HepG2 (cell line): Measurements from ENCODE around the gene ENG. TPM values are rescaled to one million over a fixed set of nuclear protein-coding genes. Genes with fewer than 3 reads are reported as not detected.

Experiments
- EED ChIP-seq: sonication (generic); formaldehyde crosslinking; IDR thresholded peaks from 2 replicates; pipeline ENCODE4 v1.5.0; 2020; ENCODE audit warnings: mild to moderate bottlenecking, missing genetic modification reagents
- GATA4 ChIP-seq: sonication (generic); IDR thresholded peaks from 2 replicates; pipeline ENCODE4 v1.6.1; 2016; ENCODE audit warnings: antibody characterized with exemption, low read depth, borderline replicate concordance
- HDAC6 ChIP-seq: fragments of 200-600 bp; sonication (generic); IDR thresholded peaks from 2 replicates; pipeline ENCODE4 v1.7.0; 2017; ENCODE audit warnings: mild to moderate bottlenecking, antibody characterized with exemption, low read length, low read depth
- REXO4 ChIP-seq: sonication (generic); formaldehyde crosslinking; IDR thresholded peaks from 2 replicates; pipeline ENCODE4 v1.8.0; 2022; ENCODE audit warnings: missing genetic modification reagents, mild to moderate bottlenecking, borderline replicate concordance
- ZNF17 ChIP-seq: sonication (generic); formaldehyde crosslinking; IDR thresholded peaks from 2 replicates; pipeline ENCODE4 v1.5.0; 2020; ENCODE audit warnings: mild to moderate bottlenecking, missing genetic modification reagents
- ZNF563 ChIP-seq: sonication (generic); formaldehyde crosslinking; IDR thresholded peaks from 2 replicates; pipeline ENCODE4 v1.8.0; 2022; ENCODE audit warnings: mild to moderate bottlenecking, moderate library complexity, missing genetic modification reagents
- ZNF766 ChIP-seq: sonication (generic); formaldehyde crosslinking; IDR thresholded peaks from 2 replicates; pipeline ENCODE4 v1.5.0; 2020; ENCODE audit warnings: missing genetic modification reagents, borderline replicate concordance
- ZNF883 ChIP-seq: sonication (generic); formaldehyde crosslinking; IDR thresholded peaks from 2 replicates; pipeline ENCODE4 v1.5.1; 2020; ENCODE audit warnings: mild to moderate bottlenecking, missing genetic modification reagents; ENCODE audit errors: not compliant biosample characterization
- polyA plus RNA-seq, 8 experiments: library from polyadenylated mRNA; depleted of rRNA in 3 of 8; stranded (reverse) in 7 of 8; unstranded in 1 of 8; fragments of >200 nt; fragmentation: Illumina TruSeq in 4 of 8; extraction: Trizol in 4 of 8; gene quantifications; 2 replicates each; pipeline versions ENCODE4 v1.2.1 to v1.2.3, GENCODE V29; 2011 to 2016; ENCODE audit warnings: low read depth in 4 of 8, missing spikeins in 1 of 8, mixed read lengths in 1 of 8; ENCODE audit not compliant: insufficient read depth in 1 of 8
- total RNA-seq, 5 experiments: library from RNA; depleted of rRNA; stranded (reverse); fragments of >200 nt; fragmentation: Illumina TruSeq; extraction: Trizol; gene quantifications; 2 replicates each; pipeline ENCODE4 v1.2.3, GENCODE V29; 2016; ENCODE audit warnings: low read depth in 1 of 5
- TF ChIP-seq, protein P1 (sequence below): sonication (generic); formaldehyde crosslinking; IDR thresholded peaks from 2 replicates; pipeline ENCODE4 v1.8.0; 2022; ENCODE audit warnings: mild to moderate bottlenecking, missing genetic modification reagents, moderate library complexity
- TF ChIP-seq, protein P2 (sequence below): sonication (generic); formaldehyde crosslinking; IDR thresholded peaks from 2 replicates; pipeline ENCODE4 v1.5.0; 2020; ENCODE audit warnings: mild to moderate bottlenecking, missing genetic modification reagents
- TF ChIP-seq, protein P3 (sequence below): sonication (generic); formaldehyde crosslinking; IDR thresholded peaks from 2 replicates; pipeline ENCODE4 v1.5.1; 2020; ENCODE audit warnings: mild to moderate bottlenecking, missing genetic modification reagents
- TF ChIP-seq, protein P4 (sequence below): sonication (generic); formaldehyde crosslinking; IDR thresholded peaks from 2 replicates; pipeline ENCODE4 v1.5.0; 2020; ENCODE audit warnings: mild to moderate bottlenecking, missing genetic modification reagents
- TF ChIP-seq, protein P5 (sequence below): sonication (generic); formaldehyde crosslinking; IDR thresholded peaks from 2 replicates; pipeline ENCODE4 v1.4.0; 2020; ENCODE audit warnings: mild to moderate bottlenecking, missing genetic modification reagents
- TF ChIP-seq, protein P6 (sequence below): sonication (generic); formaldehyde crosslinking; IDR thresholded peaks from 2 replicates; pipeline ENCODE4 v1.5.0; 2020; ENCODE audit warnings: missing genetic modification reagents, mild to moderate bottlenecking, borderline replicate concordance
- TF ChIP-seq, protein P7 (sequence below): sonication (generic); formaldehyde crosslinking; IDR thresholded peaks from 2 replicates; pipeline ENCODE4 v1.4.0; 2020; ENCODE audit warnings: missing genetic modification reagents, mild to moderate bottlenecking, borderline replicate concordance

The ENG gene
- total and polyA plus RNA-seq, 2 of the 13 experiments (the other 11 are each of a cell fraction or from before 2014, with no cell fraction given), result 0.02 to 1.1 TPM

DNA sequence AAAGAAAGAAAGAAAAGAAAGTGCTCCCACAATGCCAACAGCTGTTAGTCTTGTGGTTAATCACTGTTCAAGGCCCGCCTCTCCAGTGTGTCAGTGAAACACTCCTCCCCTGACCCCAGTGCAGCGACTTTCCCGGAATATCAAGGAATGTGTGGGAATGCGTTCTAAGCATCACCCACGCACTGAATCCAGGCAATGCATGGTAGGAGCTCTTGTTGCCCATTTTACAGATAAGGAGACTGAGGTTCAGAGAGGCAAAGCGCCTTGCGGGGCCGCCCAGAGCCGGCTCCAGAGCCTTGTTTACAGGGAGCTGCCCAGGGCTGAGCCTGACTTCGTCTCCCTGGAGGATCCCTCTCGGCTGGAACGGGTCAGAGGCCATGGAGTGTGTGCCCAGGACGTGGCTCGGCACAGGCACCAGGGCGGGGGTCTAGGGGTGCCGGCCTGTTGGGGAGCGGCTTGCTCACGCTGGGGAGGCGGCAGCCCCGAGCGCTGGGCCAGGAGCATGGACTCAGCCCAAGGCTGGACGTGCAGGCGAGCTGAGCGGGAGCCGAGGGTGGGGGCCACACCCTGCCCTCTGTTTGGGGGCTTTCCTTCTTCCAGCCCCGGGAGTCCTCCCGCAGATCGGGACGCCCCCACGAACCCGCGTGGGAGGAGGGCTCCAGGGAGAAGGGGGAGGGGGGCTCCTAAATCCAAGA is 44.1 kb upstream of the ENG start (continued):
- TF ChIP-seq, protein P1, sequence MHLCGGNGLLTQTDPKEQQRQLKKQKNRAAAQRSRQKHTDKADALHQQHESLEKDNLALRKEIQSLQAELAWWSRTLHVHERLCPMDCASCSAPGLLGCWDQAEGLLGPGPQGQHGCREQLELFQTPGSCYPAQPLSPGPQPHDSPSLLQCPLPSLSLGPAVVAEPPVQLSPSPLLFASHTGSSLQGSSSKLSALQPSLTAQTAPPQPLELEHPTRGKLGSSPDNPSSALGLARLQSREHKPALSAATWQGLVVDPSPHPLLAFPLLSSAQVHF (CRISPR knock-in tag), result no peak
- TF ChIP-seq, protein P2, sequence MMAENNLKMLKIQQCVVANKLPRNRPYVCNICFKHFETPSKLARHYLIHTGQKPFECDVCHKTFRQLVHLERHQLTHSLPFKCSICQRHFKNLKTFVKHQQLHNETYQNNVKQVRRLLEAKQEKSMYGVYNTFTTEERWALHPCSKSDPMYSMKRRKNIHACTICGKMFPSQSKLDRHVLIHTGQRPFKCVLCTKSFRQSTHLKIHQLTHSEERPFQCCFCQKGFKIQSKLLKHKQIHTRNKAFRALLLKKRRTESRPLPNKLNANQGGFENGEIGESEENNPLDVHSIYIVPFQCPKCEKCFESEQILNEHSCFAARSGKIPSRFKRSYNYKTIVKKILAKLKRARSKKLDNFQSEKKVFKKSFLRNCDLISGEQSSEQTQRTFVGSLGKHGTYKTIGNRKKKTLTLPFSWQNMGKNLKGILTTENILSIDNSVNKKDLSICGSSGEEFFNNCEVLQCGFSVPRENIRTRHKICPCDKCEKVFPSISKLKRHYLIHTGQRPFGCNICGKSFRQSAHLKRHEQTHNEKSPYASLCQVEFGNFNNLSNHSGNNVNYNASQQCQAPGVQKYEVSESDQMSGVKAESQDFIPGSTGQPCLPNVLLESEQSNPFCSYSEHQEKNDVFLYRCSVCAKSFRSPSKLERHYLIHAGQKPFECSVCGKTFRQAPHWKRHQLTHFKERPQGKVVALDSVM, result peak; percentile 42; the same call in 1 of the 2 replicates
- TF ChIP-seq, protein P3, sequence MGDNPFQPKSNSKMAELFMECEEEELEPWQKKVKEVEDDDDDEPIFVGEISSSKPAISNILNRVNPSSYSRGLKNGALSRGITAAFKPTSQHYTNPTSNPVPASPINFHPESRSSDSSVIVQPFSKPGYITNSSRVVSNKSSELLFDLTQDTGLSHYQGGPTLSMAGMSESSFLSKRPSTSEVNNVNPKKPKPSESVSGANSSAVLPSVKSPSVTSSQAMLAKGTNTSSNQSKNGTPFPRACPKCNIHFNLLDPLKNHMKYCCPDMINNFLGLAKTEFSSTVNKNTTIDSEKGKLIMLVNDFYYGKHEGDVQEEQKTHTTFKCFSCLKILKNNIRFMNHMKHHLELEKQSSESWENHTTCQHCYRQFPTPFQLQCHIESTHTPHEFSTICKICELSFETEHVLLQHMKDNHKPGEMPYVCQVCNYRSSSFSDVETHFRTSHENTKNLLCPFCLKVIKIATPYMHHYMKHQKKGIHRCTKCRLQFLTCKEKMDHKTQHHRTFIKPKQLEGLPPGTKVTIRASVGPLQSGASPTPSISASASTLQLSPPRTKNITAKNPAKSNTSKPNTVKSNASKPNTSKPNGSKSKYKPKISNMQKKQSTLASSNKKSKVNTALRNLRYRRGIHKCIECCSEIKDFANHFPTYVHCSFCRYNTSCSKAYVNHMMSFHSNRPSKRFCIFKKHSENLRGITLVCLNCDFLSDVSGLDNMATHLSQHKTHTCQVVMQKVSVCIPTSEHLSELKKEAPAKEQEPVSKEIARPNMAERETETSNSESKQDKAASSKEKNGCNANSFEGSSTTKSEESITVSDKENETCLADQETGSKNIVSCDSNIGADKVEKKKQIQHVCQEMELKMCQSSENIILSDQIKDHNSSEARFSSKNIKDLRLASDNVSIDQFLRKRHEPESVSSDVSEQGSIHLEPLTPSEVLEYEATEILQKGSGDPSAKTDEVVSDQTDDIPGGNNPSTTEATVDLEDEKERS (CRISPR knock-in tag), result no peak; the same call in 1 of the 2 replicates
- TF ChIP-seq, protein P4, sequence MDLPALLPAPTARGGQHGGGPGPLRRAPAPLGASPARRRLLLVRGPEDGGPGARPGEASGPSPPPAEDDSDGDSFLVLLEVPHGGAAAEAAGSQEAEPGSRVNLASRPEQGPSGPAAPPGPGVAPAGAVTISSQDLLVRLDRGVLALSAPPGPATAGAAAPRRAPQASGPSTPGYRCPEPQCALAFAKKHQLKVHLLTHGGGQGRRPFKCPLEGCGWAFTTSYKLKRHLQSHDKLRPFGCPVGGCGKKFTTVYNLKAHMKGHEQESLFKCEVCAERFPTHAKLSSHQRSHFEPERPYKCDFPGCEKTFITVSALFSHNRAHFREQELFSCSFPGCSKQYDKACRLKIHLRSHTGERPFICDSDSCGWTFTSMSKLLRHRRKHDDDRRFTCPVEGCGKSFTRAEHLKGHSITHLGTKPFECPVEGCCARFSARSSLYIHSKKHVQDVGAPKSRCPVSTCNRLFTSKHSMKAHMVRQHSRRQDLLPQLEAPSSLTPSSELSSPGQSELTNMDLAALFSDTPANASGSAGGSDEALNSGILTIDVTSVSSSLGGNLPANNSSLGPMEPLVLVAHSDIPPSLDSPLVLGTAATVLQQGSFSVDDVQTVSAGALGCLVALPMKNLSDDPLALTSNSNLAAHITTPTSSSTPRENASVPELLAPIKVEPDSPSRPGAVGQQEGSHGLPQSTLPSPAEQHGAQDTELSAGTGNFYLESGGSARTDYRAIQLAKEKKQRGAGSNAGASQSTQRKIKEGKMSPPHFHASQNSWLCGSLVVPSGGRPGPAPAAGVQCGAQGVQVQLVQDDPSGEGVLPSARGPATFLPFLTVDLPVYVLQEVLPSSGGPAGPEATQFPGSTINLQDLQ (CRISPR knock-in tag), result no peak
- TF ChIP-seq HDAC6 (no peak), ZNF766 (CRISPR knock-in tag) (0 out of 2 replicates have a peak, but pooled peaks have one; percentile 32), ZNF17 (CRISPR knock-in tag) (no peak), ZNF883 (peak; percentile 71), REXO4 (CRISPR knock-in tag) (no peak), EED (CRISPR knock-in tag) (no peak), ZNF563 (no peak), GATA4 (no peak)
- TF ChIP-seq, protein P5, sequence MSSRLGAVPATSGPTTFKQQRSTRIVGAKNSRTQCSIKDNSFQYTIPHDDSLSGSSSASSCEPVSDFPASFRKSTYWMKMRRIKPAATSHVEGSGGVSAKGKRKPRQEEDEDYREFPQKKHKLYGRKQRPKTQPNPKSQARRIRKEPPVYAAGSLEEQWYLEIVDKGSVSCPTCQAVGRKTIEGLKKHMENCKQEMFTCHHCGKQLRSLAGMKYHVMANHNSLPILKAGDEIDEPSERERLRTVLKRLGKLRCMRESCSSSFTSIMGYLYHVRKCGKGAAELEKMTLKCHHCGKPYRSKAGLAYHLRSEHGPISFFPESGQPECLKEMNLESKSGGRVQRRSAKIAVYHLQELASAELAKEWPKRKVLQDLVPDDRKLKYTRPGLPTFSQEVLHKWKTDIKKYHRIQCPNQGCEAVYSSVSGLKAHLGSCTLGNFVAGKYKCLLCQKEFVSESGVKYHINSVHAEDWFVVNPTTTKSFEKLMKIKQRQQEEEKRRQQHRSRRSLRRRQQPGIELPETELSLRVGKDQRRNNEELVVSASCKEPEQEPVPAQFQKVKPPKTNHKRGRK (CRISPR knock-in tag), result no peak
- TF ChIP-seq, protein P6, sequence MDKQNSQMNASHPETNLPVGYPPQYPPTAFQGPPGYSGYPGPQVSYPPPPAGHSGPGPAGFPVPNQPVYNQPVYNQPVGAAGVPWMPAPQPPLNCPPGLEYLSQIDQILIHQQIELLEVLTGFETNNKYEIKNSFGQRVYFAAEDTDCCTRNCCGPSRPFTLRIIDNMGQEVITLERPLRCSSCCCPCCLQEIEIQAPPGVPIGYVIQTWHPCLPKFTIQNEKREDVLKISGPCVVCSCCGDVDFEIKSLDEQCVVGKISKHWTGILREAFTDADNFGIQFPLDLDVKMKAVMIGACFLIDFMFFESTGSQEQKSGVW (CRISPR knock-in tag), result no peak
- TF ChIP-seq, protein P7, sequence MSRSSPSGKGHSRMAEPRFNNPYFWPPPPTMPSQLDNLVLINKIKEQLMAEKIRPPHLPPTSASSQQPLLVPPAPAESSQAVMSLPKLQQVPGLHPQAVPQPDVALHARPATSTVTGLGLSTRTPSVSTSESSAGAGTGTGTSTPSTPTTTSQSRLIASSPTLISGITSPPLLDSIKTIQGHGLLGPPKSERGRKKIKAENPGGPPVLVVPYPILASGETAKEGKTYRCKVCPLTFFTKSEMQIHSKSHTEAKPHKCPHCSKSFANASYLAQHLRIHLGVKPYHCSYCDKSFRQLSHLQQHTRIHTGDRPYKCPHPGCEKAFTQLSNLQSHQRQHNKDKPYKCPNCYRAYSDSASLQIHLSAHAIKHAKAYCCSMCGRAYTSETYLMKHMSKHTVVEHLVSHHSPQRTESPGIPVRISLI (CRISPR knock-in tag), result no peak
